Suprapubic skin (tissue), 4 donors: ENCODE data around the gene SFMBT1. TPM values are rescaled to one million over a fixed set of nuclear protein-coding genes. Genes with fewer than 3 reads are reported as not detected.

Source experiments
- DNase-seq, 2 donors: peaks; one replicate each; pipeline ENCODE4 v3.0.0-alpha.2; 2019; ENCODE audit warnings: low spot score in 2 of 2
- H3K27ac ChIP-seq: fragments of 200-600 bp; sonication (generic); one replicate; pipeline ENCODE4 v1.5.1; 2019
- H3K27me3 ChIP-seq: fragments of 200-600 bp; sonication (generic); one replicate; pipeline ENCODE4 v1.5.1; 2019
- H3K36me3 ChIP-seq: fragments of 200-600 bp; sonication (generic); one replicate; pipeline ENCODE4 v1.5.1; 2019
- H3K4me1 ChIP-seq: fragments of 200-600 bp; sonication (generic); one replicate; pipeline ENCODE4 v1.5.1; 2019
- H3K4me3 ChIP-seq: fragments of 200-600 bp; sonication (generic); one replicate; pipeline ENCODE4 v1.5.1; 2019; ENCODE audit warnings: mild to moderate bottlenecking
- H3K9me3 ChIP-seq: fragments of 200-600 bp; sonication (generic); one replicate; pipeline ENCODE4 v1.5.1; 2019
- EP300 ChIP-seq: sonication (generic); formaldehyde crosslinking; IDR thresholded peaks from one replicate; pipeline ENCODE4 v1.6.1; 2017; ENCODE audit warnings: antibody characterized with exemption
- POLR2A ChIP-seq, 2 donors: fragments of 450-650 bp; IDR thresholded peaks; one replicate each; pipeline ENCODE4 v1.6.1; 2017; ENCODE audit warnings: antibody characterized with exemption in 2 of 2, mild to moderate bottlenecking in 2 of 2, moderate library complexity in 2 of 2
- POLR2AphosphoS5 ChIP-seq, 3 donors: sonication (generic); formaldehyde crosslinking; IDR thresholded peaks; one replicate each; pipeline ENCODE4 v1.6.1; 2017; ENCODE audit warnings: antibody characterized with exemption in 3 of 3
- WGBS: methylation state at CpG from one replicate; pipeline ENCODE4 v1.1.5; 2018; 5-methylcytosine and 5-hydroxymethylcytosine counted together
- total RNA-seq, 4 donors: library from RNA; depleted of rRNA; stranded (reverse); fragments of >200 nt; gene quantifications; one replicate each; pipeline ENCODE4 v1.1.0, GENCODE V29; 2016
- TF ChIP-seq, protein P1 (sequence below), 2 donors: fragments of 200-600 bp in 1 of 2; fragments of 450-650 bp in 1 of 2; sonication (generic) in 1 of 2; IDR thresholded peaks; one replicate each; pipeline ENCODE4 v1.5.1; 2016 to 2019; ENCODE audit warnings: antibody characterized with exemption in 2 of 2, mild to moderate bottlenecking in 1 of 2, moderate library complexity in 1 of 2

SFMBT1 gene
- total RNA-seq, 4 donors from 2014 or later = 9.7 to 25.5 (median 13.1) TPM

DNA sequence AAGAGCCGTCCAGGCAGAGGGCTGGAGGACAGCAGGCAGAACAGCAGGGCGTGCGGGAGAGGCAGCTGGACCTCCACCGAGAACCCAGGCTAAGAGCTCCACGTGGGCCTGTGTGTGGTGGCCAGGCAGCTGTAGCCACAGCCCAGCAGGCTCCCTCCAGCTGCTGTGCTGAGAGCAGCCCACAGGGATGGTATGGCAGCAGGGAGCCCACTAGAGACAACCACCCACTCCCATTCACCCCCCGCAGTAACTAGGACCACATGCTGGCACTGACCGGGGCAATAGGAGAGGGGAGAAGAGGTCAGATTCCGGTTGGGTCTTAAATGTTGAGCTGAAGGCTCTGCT lies 185.5 kb downstream of the SFMBT1 start:
- H3K27me3 ChIP-seq = no peaks in the 10 kb centered on the region
- H3K36me3 ChIP-seq = no peaks in the 10 kb centered on the region
- DNase-seq = no peak
- TF ChIP-seq, protein P1, sequence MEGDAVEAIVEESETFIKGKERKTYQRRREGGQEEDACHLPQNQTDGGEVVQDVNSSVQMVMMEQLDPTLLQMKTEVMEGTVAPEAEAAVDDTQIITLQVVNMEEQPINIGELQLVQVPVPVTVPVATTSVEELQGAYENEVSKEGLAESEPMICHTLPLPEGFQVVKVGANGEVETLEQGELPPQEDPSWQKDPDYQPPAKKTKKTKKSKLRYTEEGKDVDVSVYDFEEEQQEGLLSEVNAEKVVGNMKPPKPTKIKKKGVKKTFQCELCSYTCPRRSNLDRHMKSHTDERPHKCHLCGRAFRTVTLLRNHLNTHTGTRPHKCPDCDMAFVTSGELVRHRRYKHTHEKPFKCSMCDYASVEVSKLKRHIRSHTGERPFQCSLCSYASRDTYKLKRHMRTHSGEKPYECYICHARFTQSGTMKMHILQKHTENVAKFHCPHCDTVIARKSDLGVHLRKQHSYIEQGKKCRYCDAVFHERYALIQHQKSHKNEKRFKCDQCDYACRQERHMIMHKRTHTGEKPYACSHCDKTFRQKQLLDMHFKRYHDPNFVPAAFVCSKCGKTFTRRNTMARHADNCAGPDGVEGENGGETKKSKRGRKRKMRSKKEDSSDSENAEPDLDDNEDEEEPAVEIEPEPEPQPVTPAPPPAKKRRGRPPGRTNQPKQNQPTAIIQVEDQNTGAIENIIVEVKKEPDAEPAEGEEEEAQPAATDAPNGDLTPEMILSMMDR (IDR thresholded peaks at IDR 0.05) = no peak
- TF ChIP-seq EP300 = no peak
- TF ChIP-seq POLR2A (IDR thresholded peaks at IDR 0.05) = no peak
- no peak for TF ChIP-seq POLR2AphosphoS5 (IDR thresholded peaks at IDR 0.05)
- 73% methylated on average over 7 of the region's 8 CpGs for WGBS
- no peak overlapping the region for H3K27ac ChIP-seq
- H3K4me3 ChIP-seq = no peak overlapping the region
- H3K9me3 ChIP-seq = no peaks in the 10 kb centered on the region
- H3K4me1 ChIP-seq = no peaks in the 10 kb centered on the region

DNA sequence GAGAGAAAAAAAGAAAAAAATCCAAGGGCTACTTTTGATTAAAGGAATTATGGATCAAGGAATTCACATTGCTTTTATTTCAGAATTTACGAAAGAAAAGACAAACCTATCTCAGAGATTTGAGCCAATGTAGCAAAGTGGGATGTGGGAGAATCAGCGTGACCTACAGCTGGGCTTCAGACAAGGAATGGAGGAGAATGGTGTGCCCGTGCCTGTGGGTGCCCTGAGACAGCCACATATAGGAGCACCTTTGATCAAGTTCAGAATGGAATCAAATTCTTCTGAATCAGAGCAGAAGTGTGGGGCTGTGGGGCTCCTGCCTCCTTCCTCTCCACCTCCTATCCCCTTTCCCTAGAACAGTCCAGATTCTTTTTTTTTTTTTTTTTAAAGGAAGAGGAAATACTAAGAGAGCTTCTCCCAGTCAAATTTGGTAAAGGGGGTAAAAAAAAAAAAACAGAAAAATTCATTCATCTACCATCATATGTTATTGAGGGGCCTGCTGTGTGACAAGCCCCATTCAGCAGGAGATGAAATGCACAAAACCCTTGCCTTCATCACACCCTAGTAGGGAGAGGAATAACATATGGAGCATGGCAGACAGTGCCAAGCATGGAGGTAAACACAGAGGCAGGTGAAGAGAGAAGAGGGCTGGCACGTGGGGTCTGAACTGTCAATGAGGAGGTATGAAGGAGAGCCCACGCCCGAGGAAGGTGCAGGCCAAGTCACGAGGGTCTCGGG lies 186.0 kb downstream of the SFMBT1 start:
- Histone ChIP-seq H3K9me3 (no peaks in the 10 kb centered on the region), H3K4me1 (no peaks in the 10 kb centered on the region), H3K27ac (no peak overlapping the region), H3K4me3 (no peak overlapping the region), H3K36me3 (no peaks in the 10 kb centered on the region), H3K27me3 (no peaks in the 10 kb centered on the region)
- no peak for DNase-seq
- 81% methylated on average over 8 of the region's 8 CpGs for WGBS
- TF ChIP-seq, protein P1 (IDR thresholded peaks at IDR 0.05) = no peak
- TF ChIP-seq POLR2A (IDR thresholded peaks at IDR 0.05) = no peak
- TF ChIP-seq EP300 = no peak
- no peak for TF ChIP-seq POLR2AphosphoS5 (IDR thresholded peaks at IDR 0.05)

DNA sequence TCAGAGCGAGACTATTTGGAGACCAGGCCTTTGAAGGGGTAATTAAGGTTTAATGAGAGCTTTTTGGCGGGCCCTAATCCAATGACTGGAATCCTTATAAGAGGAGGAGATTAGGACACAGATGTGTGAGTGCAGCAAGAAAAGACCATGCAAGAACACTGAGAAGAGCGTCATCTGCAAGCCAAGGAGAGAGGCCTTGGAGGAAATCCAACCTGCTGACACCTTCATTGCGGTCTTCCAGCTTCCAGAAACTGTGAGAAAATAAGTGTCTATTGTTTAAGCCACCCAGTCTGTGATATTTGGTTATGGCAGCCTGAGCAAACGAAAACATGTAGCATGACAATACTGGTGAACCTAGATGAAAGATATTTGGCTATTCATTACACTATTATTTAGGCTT lies 188.0 kb downstream of the SFMBT1 start:
- Histone ChIP-seq H3K27me3 (no peaks in the 10 kb centered on the region), H3K36me3 (peaks cover 8% of the 10 kb centered on the region), H3K4me1 (no peaks in the 10 kb centered on the region), H3K9me3 (no peaks in the 10 kb centered on the region), H3K4me3 (no peak overlapping the region), H3K27ac (no peak overlapping the region)
- no peak for DNase-seq
- WGBS = 90% methylated on average over 5 of the region's 5 CpGs
- TF ChIP-seq POLR2AphosphoS5 (IDR thresholded peaks at IDR 0.05) (no peak), EP300 (no peak), POLR2A (IDR thresholded peaks at IDR 0.05) (no peak)
- TF ChIP-seq, protein P1 (IDR thresholded peaks at IDR 0.05) = no peak

DNA sequence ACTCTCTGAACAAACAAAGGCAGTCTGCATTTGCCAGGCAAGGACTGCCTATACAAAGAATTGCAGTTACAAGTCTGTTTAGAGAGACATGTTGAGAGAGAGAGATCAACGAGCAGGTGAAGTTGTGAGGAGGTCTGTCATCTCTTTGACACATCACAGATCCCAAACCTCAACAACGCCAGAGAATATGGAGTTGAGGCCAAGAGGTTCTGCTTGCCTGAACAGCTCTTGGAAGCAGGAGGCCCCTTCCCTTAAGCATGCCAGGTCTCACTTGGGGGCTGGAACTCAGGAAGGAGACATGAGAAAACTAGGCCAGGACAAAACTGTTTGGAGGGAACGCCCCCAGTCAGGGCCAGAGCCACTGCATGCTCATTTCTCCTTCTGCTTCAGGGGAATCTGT lies 188.7 kb downstream of the SFMBT1 start:
- TF ChIP-seq, protein P1 (IDR thresholded peaks at IDR 0.05) = no peak
- TF ChIP-seq EP300 (no peak), POLR2AphosphoS5 (IDR thresholded peaks at IDR 0.05) (no peak), POLR2A (IDR thresholded peaks at IDR 0.05) (no peak)
- H3K4me1 ChIP-seq = no peaks in the 10 kb centered on the region
- no peaks in the 10 kb centered on the region for H3K9me3 ChIP-seq
- no peak overlapping the region for H3K27ac ChIP-seq
- peaks cover 13% of the 10 kb centered on the region for H3K36me3 ChIP-seq
- 75% methylated on average over 3 of the region's 3 CpGs for WGBS
- no peak overlapping the region for H3K4me3 ChIP-seq
- no peak for DNase-seq
- H3K27me3 ChIP-seq = no peaks in the 10 kb centered on the region

DNA sequence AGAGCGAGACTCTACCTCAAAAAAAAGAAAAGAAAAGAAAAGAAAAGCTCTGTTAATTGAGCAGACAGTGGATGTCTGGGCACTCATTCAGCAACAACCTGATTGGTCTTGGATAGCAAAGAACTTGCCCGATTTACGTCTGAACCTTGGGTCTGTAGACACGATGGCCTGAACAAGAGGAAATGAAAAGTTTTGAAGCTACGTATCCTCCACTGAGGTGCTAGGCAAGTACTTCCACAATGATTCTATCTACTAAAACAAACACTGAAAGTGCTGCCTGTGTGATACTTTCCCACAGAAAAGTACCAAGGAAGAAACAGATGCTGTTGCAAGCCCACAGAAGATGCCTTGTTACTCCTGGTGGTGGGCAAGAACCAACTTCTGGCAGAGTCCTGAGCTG lies 189.2 kb downstream of the SFMBT1 start:
- Histone ChIP-seq H3K9me3 (no peaks in the 10 kb centered on the region), H3K4me3 (no peak overlapping the region), H3K27ac (no peak overlapping the region), H3K27me3 (no peaks in the 10 kb centered on the region), H3K4me1 (no peaks in the 10 kb centered on the region), H3K36me3 (peaks cover 17% of the 10 kb centered on the region)
- 88% methylated on average over 5 of the region's 5 CpGs for WGBS
- DNase-seq = no peak
- TF ChIP-seq POLR2AphosphoS5 (IDR thresholded peaks at IDR 0.05) (no peak), POLR2A (IDR thresholded peaks at IDR 0.05) (no peak), EP300 (no peak)
- TF ChIP-seq, protein P1 (IDR thresholded peaks at IDR 0.05) = no peak
